K562 (cell line): Measurements from ENCODE around the gene TEP1. TPM values are rescaled to one million over a fixed set of nuclear protein-coding genes. Genes with fewer than 3 reads are reported as not detected.

Experiments
- ATF1 ChIP-seq, 2 experiments: fragments of 450-650 bp in 1 of 2; IDR thresholded peaks; 2 replicates each; pipeline ENCODE4 v1.6.1; 2016; ENCODE audit warnings: missing compliant biosample characterization in 1 of 2, missing genetic modification characterization in 1 of 2
- ATF7 ChIP-seq: fragments of 450-650 bp; IDR thresholded peaks from 2 replicates; pipeline ENCODE4 v1.7.1; 2014; ENCODE audit warnings: mild to moderate bottlenecking, moderate library complexity
- HDAC8 ChIP-seq: fragments of 450-650 bp; IDR thresholded peaks from 2 replicates; pipeline ENCODE4 v1.6.1; 2016; ENCODE audit warnings: mild to moderate bottlenecking, missing genetic modification characterization, moderate library complexity, missing compliant biosample characterization
- MAFF ChIP-seq: IDR thresholded peaks from 2 replicates; pipeline ENCODE4 v1.6.1; 2012; ENCODE audit warnings: low read length, improper control_type of control experiment
- NFE2 ChIP-seq: IDR thresholded peaks from 2 replicates; pipeline ENCODE4 v1.6.1; 2014; ENCODE audit warnings: antibody characterized with exemption, low read depth
- RBM14 ChIP-seq: fragments of 200-400 bp; formaldehyde crosslinking; IDR thresholded peaks from 2 replicates; pipeline ENCODE4 v1.6.1; 2018; ENCODE audit warnings: low read depth, mild to moderate bottlenecking, low read length, moderate library complexity, borderline replicate concordance; ENCODE audit not compliant: insufficient read depth
- RBM15 ChIP-seq: fragments of 200-400 bp; formaldehyde crosslinking; IDR thresholded peaks from 2 replicates; pipeline ENCODE4 v1.6.1; 2018; ENCODE audit warnings: mild to moderate bottlenecking, low read length, moderate library complexity; ENCODE audit not compliant: insufficient read depth
- ZNF175 ChIP-seq: fragments of 200-800 bp; sonication (Bioruptor generic); IDR thresholded peaks from 2 replicates; pipeline ENCODE4 v1.6.1; 2016; ENCODE audit warnings: low read depth, mild to moderate bottlenecking, missing genetic modification characterization, missing compliant biosample characterization
- ZNF76 ChIP-seq: fragments of 250-450 bp; sonication (Bioruptor Pico); IDR thresholded peaks from 2 replicates; pipeline ENCODE4 v1.4.0; 2020; ENCODE audit warnings: mild to moderate bottlenecking, moderate library complexity, borderline replicate concordance
- polyA plus RNA-seq, 8 experiments: library from polyadenylated mRNA; depleted of rRNA in 4 of 8; stranded (reverse) in 5 of 8; unstranded in 3 of 8; fragments of >200 nt; fragmentation: Nextera tagmentation in 2 of 8; fragmentation: Illumina TruSeq in 1 of 8; extraction: Ambion mirVana in 2 of 8; extraction: Trizol in 1 of 8; gene quantifications; 2 replicates each; pipeline versions ENCODE4 v1.2.1 to v1.2.3, GENCODE V29; 2011 to 2014; ENCODE audit warnings: inconsistent platforms in 1 of 8, missing spikeins in 1 of 8
- total RNA-seq, 7 experiments: library from RNA; depleted of rRNA in 6 of 7; stranded (reverse); fragments of >200 nt in 6 of 7; fragmentation: Illumina TruSeq in 2 of 7; extraction: Trizol in 2 of 7; gene quantifications; 2 replicates each; pipeline versions ENCODE4 v1.2.1 to v1.2.3, GENCODE V29; 2011 to 2021; ENCODE audit warnings: low replicate concordance in 1 of 7
- TF ChIP-seq, protein P1 (sequence below), 2 experiments: fragments of 450-650 bp in 1 of 2; IDR thresholded peaks; 2 replicates each; pipeline ENCODE4 v1.6.1; 2011 to 2017; ENCODE audit warnings: low read depth in 2 of 2, antibody characterized with exemption in 1 of 2, borderline replicate concordance in 1 of 2, low read length in 1 of 2, mild to moderate bottlenecking in 1 of 2, mixed read lengths in 1 of 2; ENCODE audit not compliant: control insufficient read depth in 1 of 2
- TF ChIP-seq, protein P2 (sequence below), 2 experiments: fragments of 450-650 bp; conservative IDR thresholded peaks; 2 replicates each; pipeline ENCODE4 v1.6.1; 2017; ENCODE audit warnings: mild to moderate bottlenecking in 2 of 2, moderate library complexity in 2 of 2
- TF ChIP-seq, protein P3 (sequence below): fragments of 450-650 bp; IDR thresholded peaks from 2 replicates; pipeline ENCODE4 v1.6.1; 2016
- TF ChIP-seq, protein P4 (sequence below): fragments of 250-450 bp; sonication (Bioruptor Pico); IDR thresholded peaks from 2 replicates; pipeline ENCODE4 v1.5.0; 2022; ENCODE audit warnings: mild to moderate bottlenecking
- TF ChIP-seq, protein P5 (sequence below), 2 experiments: IDR thresholded peaks; 2 replicates each; pipeline ENCODE4 v1.6.1; 2011; ENCODE audit warnings: borderline replicate concordance in 1 of 2, control low read depth in 1 of 2, low read depth in 1 of 2, low read length in 1 of 2, mild to moderate bottlenecking in 1 of 2, mixed read lengths in 1 of 2, moderate library complexity in 1 of 2; ENCODE audit not compliant: insufficient read depth in 1 of 2, insufficient read length in 1 of 2, poor library complexity in 1 of 2, severe bottlenecking in 1 of 2; ENCODE audit errors: extremely low read depth in 1 of 2

The TEP1 gene
- total and polyA plus RNA-seq, 9 of the 15 experiments (the other 6 are each of a cell fraction or from before 2014, with no cell fraction given), result 1.0 to 12.2 (median 7.1) TPM

DNA sequence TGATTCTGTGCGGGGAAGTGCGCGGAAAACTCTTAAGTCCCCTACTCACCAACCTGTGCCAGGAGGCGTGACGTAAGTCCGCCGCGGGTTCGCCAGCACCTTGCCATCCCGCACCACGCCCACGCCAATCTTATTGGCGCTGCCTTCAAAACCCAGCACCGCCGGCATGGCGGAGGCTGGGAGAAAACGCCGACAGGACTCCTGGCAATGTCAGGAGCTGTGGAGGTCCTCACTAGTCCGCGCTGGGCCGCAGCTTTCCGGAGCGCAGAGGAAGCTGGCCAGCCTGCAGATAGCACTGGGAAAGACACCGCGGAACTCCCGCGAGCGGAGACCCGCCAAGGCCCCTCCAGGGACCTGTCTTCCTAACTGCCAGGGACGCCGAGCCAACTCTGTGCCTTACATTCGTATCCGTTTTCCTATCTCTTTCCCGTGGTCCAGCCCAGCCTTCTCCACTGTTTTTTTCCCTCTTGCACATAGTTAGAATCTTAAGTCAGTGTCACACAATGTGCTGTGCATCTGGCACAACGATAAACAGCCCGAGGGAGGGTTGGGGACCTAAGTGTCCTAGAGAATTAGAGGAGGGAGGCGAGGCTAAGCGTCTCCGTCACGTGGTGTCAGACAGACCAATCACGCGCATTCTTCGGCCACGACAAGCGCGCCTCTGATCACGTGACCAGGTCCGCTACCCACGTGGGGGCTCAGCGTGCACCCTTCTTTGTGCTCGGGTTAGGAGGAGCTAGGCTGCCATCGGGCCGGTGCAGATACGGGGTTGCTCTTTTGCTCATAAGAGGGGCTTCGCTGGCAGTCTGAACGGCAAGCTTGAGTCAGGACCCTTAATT, 41.4 kb upstream of the TEP1 start, which contains the start of the genes APEX1 and OSGEP (continued):
- no peak for TF ChIP-seq ATF1 (CRISPR knock-in tag; IDR thresholded peaks at IDR 0.05)
- peak; percentile 93 for TF ChIP-seq ATF1 (tag; IDR thresholded peaks at IDR 0.05)
- TF ChIP-seq RBM15, result no peak
- TF ChIP-seq ATF7, result peak; percentile 45
- TF ChIP-seq, protein P1, sequence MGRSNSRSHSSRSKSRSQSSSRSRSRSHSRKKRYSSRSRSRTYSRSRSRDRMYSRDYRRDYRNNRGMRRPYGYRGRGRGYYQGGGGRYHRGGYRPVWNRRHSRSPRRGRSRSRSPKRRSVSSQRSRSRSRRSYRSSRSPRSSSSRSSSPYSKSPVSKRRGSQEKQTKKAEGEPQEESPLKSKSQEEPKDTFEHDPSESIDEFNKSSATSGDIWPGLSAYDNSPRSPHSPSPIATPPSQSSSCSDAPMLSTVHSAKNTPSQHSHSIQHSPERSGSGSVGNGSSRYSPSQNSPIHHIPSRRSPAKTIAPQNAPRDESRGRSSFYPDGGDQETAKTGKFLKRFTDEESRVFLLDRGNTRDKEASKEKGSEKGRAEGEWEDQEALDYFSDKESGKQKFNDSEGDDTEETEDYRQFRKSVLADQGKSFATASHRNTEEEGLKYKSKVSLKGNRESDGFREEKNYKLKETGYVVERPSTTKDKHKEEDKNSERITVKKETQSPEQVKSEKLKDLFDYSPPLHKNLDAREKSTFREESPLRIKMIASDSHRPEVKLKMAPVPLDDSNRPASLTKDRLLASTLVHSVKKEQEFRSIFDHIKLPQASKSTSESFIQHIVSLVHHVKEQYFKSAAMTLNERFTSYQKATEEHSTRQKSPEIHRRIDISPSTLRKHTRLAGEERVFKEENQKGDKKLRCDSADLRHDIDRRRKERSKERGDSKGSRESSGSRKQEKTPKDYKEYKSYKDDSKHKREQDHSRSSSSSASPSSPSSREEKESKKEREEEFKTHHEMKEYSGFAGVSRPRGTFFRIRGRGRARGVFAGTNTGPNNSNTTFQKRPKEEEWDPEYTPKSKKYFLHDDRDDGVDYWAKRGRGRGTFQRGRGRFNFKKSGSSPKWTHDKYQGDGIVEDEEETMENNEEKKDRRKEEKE (IDR thresholded peaks at IDR 0.05; ENCODE audit: borderline replicate concordance in 1 of 2, control insufficient read depth in 1 of 2, low read depth in 2 of 2, low read length in 1 of 2), result 0 out of 4 replicates have a peak, but pooled peaks of 1 of the 2 experiments have one; percentile 31
- TF ChIP-seq ZNF76 (CRISPR knock-in tag), result peak; percentile 66; the same call in 1 of the 2 replicates
- TF ChIP-seq, protein P2, sequence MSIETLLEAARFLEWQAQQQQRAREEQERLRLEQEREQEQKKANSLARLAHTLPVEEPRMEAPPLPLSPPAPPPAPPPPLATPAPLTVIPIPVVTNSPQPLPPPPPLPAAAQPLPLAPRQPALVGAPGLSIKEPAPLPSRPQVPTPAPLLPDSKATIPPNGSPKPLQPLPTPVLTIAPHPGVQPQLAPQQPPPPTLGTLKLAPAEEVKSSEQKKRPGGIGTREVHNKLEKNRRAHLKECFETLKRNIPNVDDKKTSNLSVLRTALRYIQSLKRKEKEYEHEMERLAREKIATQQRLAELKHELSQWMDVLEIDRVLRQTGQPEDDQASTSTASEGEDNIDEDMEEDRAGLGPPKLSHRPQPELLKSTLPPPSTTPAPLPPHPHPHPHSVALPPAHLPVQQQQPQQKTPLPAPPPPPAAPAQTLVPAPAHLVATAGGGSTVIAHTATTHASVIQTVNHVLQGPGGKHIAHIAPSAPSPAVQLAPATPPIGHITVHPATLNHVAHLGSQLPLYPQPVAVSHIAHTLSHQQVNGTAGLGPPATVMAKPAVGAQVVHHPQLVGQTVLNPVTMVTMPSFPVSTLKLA (conservative IDR thresholded peaks at IDR 0.05), result peak; percentile 99
- TF ChIP-seq RBM14, result no peak
- no peak for TF ChIP-seq MAFF
- TF ChIP-seq, protein P3, sequence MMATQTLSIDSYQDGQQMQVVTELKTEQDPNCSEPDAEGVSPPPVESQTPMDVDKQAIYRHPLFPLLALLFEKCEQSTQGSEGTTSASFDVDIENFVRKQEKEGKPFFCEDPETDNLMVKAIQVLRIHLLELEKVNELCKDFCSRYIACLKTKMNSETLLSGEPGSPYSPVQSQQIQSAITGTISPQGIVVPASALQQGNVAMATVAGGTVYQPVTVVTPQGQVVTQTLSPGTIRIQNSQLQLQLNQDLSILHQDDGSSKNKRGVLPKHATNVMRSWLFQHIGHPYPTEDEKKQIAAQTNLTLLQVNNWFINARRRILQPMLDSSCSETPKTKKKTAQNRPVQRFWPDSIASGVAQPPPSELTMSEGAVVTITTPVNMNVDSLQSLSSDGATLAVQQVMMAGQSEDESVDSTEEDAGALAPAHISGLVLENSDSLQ, result peak; percentile 36; the same call in 1 of the 2 replicates
- TF ChIP-seq, protein P4, sequence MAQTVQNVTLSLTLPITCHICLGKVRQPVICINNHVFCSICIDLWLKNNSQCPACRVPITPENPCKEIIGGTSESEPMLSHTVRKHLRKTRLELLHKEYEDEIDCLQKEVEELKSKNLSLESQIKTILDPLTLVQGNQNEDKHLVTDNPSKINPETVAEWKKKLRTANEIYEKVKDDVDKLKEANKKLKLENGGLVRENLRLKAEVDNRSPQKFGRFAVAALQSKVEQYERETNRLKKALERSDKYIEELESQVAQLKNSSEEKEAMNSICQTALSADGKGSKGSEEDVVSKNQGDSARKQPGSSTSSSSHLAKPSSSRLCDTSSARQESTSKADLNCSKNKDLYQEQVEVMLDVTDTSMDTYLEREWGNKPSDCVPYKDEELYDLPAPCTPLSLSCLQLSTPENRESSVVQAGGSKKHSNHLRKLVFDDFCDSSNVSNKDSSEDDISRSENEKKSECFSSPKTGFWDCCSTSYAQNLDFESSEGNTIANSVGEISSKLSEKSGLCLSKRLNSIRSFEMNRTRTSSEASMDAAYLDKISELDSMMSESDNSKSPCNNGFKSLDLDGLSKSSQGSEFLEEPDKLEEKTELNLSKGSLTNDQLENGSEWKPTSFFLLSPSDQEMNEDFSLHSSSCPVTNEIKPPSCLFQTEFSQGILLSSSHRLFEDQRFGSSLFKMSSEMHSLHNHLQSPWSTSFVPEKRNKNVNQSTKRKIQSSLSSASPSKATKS (CRISPR knock-in tag), result no peak
- TF ChIP-seq NFE2, result peak; percentile 92
- TF ChIP-seq, protein P5, sequence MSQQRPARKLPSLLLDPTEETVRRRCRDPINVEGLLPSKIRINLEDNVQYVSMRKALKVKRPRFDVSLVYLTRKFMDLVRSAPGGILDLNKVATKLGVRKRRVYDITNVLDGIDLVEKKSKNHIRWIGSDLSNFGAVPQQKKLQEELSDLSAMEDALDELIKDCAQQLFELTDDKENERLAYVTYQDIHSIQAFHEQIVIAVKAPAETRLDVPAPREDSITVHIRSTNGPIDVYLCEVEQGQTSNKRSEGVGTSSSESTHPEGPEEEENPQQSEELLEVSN (IDR thresholded peaks at IDR 0.05; ENCODE audit: borderline replicate concordance in 1 of 2, extremely low read depth in 1 of 2, insufficient read depth in 1 of 2, insufficient read length in 1 of 2, low read depth in 1 of 2, low read length in 1 of 2, poor library complexity in 1 of 2, severe bottlenecking in 1 of 2), result peak; percentile 81 to 82
- peak; percentile 59; the same call in 1 of the 2 replicates for TF ChIP-seq ZNF175 (CRISPR knock-in tag)
- no peak for TF ChIP-seq HDAC8
